Gastrocnemius medialis (tissue), 4 donors: ENCODE measurements around the gene TTC28. TPM values are rescaled to one million over a fixed set of nuclear protein-coding genes. Genes with fewer than 3 reads are reported as not detected.
A peak's percentile ranks its signal among the peaks of the same experiment; 100 is the strongest.

Source experiments
- ATAC-seq, 2 donors: fragments of 150-250 bp; one replicate each; pipeline ENCODE4 v1.9.1; 2016
- DNase-seq, 2 donors: peaks; one replicate each; pipeline ENCODE4 v3.0.0-alpha.2; 2019
- H3K27ac ChIP-seq, 4 donors: fragments of 200-600 bp; sonication (generic); 1 replicate in 1 of 4; 2 replicates in 3 of 4; pipeline ENCODE4 v1.5.1; 2016 to 2018; ENCODE audit warnings: mild to moderate bottlenecking in 2 of 4, moderate library complexity in 1 of 4
- H3K27me3 ChIP-seq, 3 donors: fragments of 200-600 bp; sonication (generic) in 2 of 3; 1 replicate in 1 of 3; 2 replicates in 2 of 3; pipeline versions ENCODE4 v1.5.1 to v1.6.0; 2016 to 2019; ENCODE audit warnings: mild to moderate bottlenecking in 1 of 3, moderate library complexity in 1 of 3
- H3K36me3 ChIP-seq, 2 donors: fragments of 200-600 bp; sonication (generic) in 1 of 2; one replicate each; pipeline ENCODE4 v1.5.1; 2017 to 2018
- H3K4me1 ChIP-seq, 2 donors: fragments of 200-600 bp; sonication (generic) in 1 of 2; one replicate each; pipeline ENCODE4 v1.5.1; 2016 to 2017; ENCODE audit warnings: mild to moderate bottlenecking in 2 of 2
- H3K4me3 ChIP-seq, 4 donors: fragments of 200-600 bp; sonication (generic) in 3 of 4; 1 replicate in 1 of 4; 2 replicates in 3 of 4; pipeline ENCODE4 v1.5.1; 2016 to 2019; ENCODE audit warnings: mild to moderate bottlenecking in 2 of 4
- H3K9me3 ChIP-seq, 3 donors: fragments of 200-600 bp; sonication (generic) in 2 of 3; 1 replicate in 1 of 3; 2 replicates in 2 of 3; pipeline ENCODE4 v1.5.1; 2016 to 2019
- CTCF ChIP-seq, 5 experiments: fragments of 450-650 bp in 3 of 5; fragments of 200-600 bp in 2 of 5; sonication (generic) in 2 of 5; IDR thresholded peaks in 4 of 5; conservative IDR thresholded peaks in 1 of 5; 1 replicate in 4 of 5; 2 replicates in 1 of 5; pipeline ENCODE4 v1.5.1; 2016 to 2019; ENCODE audit warnings: antibody characterized with exemption in 5 of 5, mild to moderate bottlenecking in 3 of 5, moderate library complexity in 3 of 5
- POLR2A ChIP-seq, 2 donors: fragments of 450-650 bp; IDR thresholded peaks; one replicate each; pipeline ENCODE4 v1.6.1; 2017; ENCODE audit warnings: antibody characterized with exemption in 2 of 2, mild to moderate bottlenecking in 2 of 2, moderate library complexity in 2 of 2
- in situ Hi-C, 4 donors: fragments of 200-750 bp; cut with MboI; loops; one replicate each; pipeline versions ENCODE4 v1.15.0 to v1.8.0; 2017; ENCODE audit warnings: low sequenced_read_pairs in 4 of 4
- intact Hi-C: fragments of 100-400 bp; cut with DNase I; formaldehyde crosslinking; loops from one replicate; pipeline ENCODE4 v1.15.1; 2023; ENCODE audit warnings: low total_unique reads
- total RNA-seq, 4 donors: library from RNA; depleted of rRNA; stranded (reverse); fragments of >200 nt; gene quantifications; one replicate each; pipeline versions ENCODE4 v1.1.0 to v1.2.3, GENCODE V29; 2016

TTC28 gene
- total RNA-seq, 4 donors from 2014 or later: 6.3 to 18.1 (median 8.4) TPM

GRCh38 chr22:28332410-28332809 lies 347.2 kb downstream of the TTC28 start:
- H3K4me1 ChIP-seq: peaks cover 22 to 30% of the 10 kb centered on the region in 2 donors
- ATAC-seq: peak in 1 of 2 donors; percentile 56
- H3K4me3 ChIP-seq: no peak overlapping the region
- no peak overlapping the region for H3K27ac ChIP-seq
- no peaks in the 10 kb centered on the region for H3K9me3 ChIP-seq
- no peaks in the 10 kb centered on the region for H3K36me3 ChIP-seq
- TF ChIP-seq POLR2A (IDR thresholded peaks at IDR 0.05) (no peak), CTCF (IDR thresholded peaks at IDR 0.05 in 4 of 5, conservative IDR thresholded peaks at IDR 0.05 in 1 of 5) (no peak)
- DNase-seq: no peak
- H3K27me3 ChIP-seq: no peaks in the 10 kb centered on the region
- in situ Hi-C loops: no loop called here
- intact Hi-C loops: no loop called here

GRCh38 chr22:28331695-28332094 lies 347.9 kb downstream of the TTC28 start:
- no peaks in the 10 kb centered on the region for H3K9me3 ChIP-seq
- no peak for DNase-seq
- in situ Hi-C loops (no loop called here), intact Hi-C loops (no loop called here)
- peaks cover 22 to 30% of the 10 kb centered on the region in 2 donors for H3K4me1 ChIP-seq
- H3K4me3 ChIP-seq: no peak overlapping the region
- TF ChIP-seq POLR2A (IDR thresholded peaks at IDR 0.05) (no peak), CTCF (IDR thresholded peaks at IDR 0.05 in 4 of 5, conservative IDR thresholded peaks at IDR 0.05 in 1 of 5) (no peak)
- no peaks in the 10 kb centered on the region for H3K27me3 ChIP-seq
- H3K27ac ChIP-seq: no peak overlapping the region
- no peaks in the 10 kb centered on the region for H3K36me3 ChIP-seq
- no peak for ATAC-seq

- H3K4me3 ChIP-seq: no peak overlapping the region
- DNase-seq: no peak
- ATAC-seq: peak in 1 of 2 donors; percentile 45
- H3K27ac ChIP-seq: peak overlapping the region in 1 of 4 donors; percentile 15
- peaks cover 22 to 30% of the 10 kb centered on the region in 2 donors for H3K4me1 ChIP-seq
- no peaks in the 10 kb centered on the region for H3K27me3 ChIP-seq
- intact Hi-C loops (no loop called here), in situ Hi-C loops (no loop called here)
- TF ChIP-seq POLR2A (IDR thresholded peaks at IDR 0.05) (no peak), CTCF (IDR thresholded peaks at IDR 0.05 in 4 of 5, conservative IDR thresholded peaks at IDR 0.05 in 1 of 5) (no peak)
- no peaks in the 10 kb centered on the region for H3K36me3 ChIP-seq
- H3K9me3 ChIP-seq: no peaks in the 10 kb centered on the region
These were observed 350.2 kb downstream of the TTC28 start for GRCh38 chr22:28329186-28330073.

GRCh38 chr22:28328756-28329155 lies 350.9 kb downstream of the TTC28 start:
- no peak overlapping the region for H3K27ac ChIP-seq
- no peaks in the 10 kb centered on the region for H3K9me3 ChIP-seq
- no peak for ATAC-seq
- intact Hi-C loops: no loop called here
- H3K4me1 ChIP-seq: peaks cover 22 to 30% of the 10 kb centered on the region in 2 donors
- no peak for DNase-seq
- H3K27me3 ChIP-seq: no peaks in the 10 kb centered on the region
- H3K36me3 ChIP-seq: no peaks in the 10 kb centered on the region
- TF ChIP-seq CTCF (IDR thresholded peaks at IDR 0.05 in 4 of 5, conservative IDR thresholded peaks at IDR 0.05 in 1 of 5): no peak
- TF ChIP-seq POLR2A (IDR thresholded peaks at IDR 0.05): no peak
- H3K4me3 ChIP-seq: no peak overlapping the region
- in situ Hi-C loops: no loop called here
